PC-3 (cell line): Measurements from ENCODE around the gene KLF11. TPM values are rescaled to one million over a fixed set of nuclear protein-coding genes. Genes with fewer than 3 reads are reported as not detected.

Source experiments
- ATAC-seq: fragments of 200-7000 bp; cut with Tn5 transposase; 2 replicates; pipeline ENCODE4 v1.9.1; 2020; ENCODE audit warnings: mild to moderate bottlenecking, moderate library complexity
- BruUV-seq: library from RNA; stranded (reverse); fragments of 400-500 nt; replicated peaks from 2 replicates; lab custom pipeline; 2021; lab: Mats Ljungman, UMichigan
- CTCF ChIA-PET: fragments of 300-600 bp; sonication (Branson Sonifier 250); formaldehyde crosslinking; loops from one replicate; lab custom pipeline; 2022; ENCODE audit warnings: antibody characterized with exemption; lab: Charles Lee
- POLR2A ChIA-PET: fragments of 300-600 bp; sonication (Branson Sonifier 250); formaldehyde crosslinking; loops from one replicate; lab custom pipeline; 2022; ENCODE audit warnings: antibody characterized with exemption; ENCODE audit not compliant: unreplicated experiment; lab: Charles Lee
- DNase-seq: peaks from one replicate; pipeline ENCODE4 v3.0.0-alpha.2; 2015
- H2AFZ ChIP-seq: fragments of 300-600 bp; sonication (generic); 2 replicates; pipeline ENCODE4 v1.6.0; 2016; ENCODE audit warnings: antibody characterized with exemption, low read length
- H3F3A ChIP-seq: fragments of 300-600 bp; sonication (generic); one replicate; pipeline ENCODE4 v1.6.0; 2017; ENCODE audit warnings: antibody characterized with exemption, low read length, control low read depth, mild to moderate bottlenecking; ENCODE audit not compliant: unreplicated experiment
- H3K27ac ChIP-seq: fragments of 300-600 bp; sonication (generic); 2 replicates; pipeline ENCODE4 v1.5.1; 2016; ENCODE audit warnings: mild to moderate bottlenecking, low read length
- H3K27me3 ChIP-seq: fragments of 300-600 bp; sonication (generic); 2 replicates; pipeline ENCODE4 v1.6.1; 2016; ENCODE audit warnings: low read length, mixed read lengths
- H3K36me3 ChIP-seq: fragments of 300-600 bp; sonication (generic); 2 replicates; pipeline ENCODE4 v1.6.1; 2016; ENCODE audit warnings: low read depth, mixed run types, low read length, mixed read lengths
- H3K4me1 ChIP-seq: fragments of 300-600 bp; sonication (generic); 2 replicates; pipeline ENCODE4 v1.5.1; 2016; ENCODE audit warnings: low read length; ENCODE audit not compliant: insufficient read depth
- H3K4me2 ChIP-seq: fragments of 300-600 bp; sonication (generic); 2 replicates; pipeline ENCODE4 v1.6.0; 2016; ENCODE audit warnings: low read length
- H3K4me3 ChIP-seq: fragments of 300-600 bp; sonication (generic); 2 replicates; pipeline ENCODE4 v1.5.1; 2016; ENCODE audit warnings: mild to moderate bottlenecking, low read length, mixed read lengths
- H3K79me2 ChIP-seq: fragments of 300-600 bp; sonication (generic); 2 replicates; pipeline ENCODE4 v1.6.1; 2017; ENCODE audit warnings: low read length, mixed read lengths
- H3K9ac ChIP-seq: fragments of 300-600 bp; sonication (generic); 2 replicates; pipeline ENCODE4 v1.6.0; 2016; ENCODE audit warnings: mild to moderate bottlenecking, low read length
- H3K9me2 ChIP-seq: fragments of 300-600 bp; sonication (generic); replicated peaks from 2 replicates; pipeline ENCODE4 v1.6.1; 2016; ENCODE audit warnings: mixed run types, low read length, mixed read lengths
- H3K9me3 ChIP-seq: fragments of 300-600 bp; sonication (generic); 2 replicates; pipeline ENCODE4 v1.6.1; 2016; ENCODE audit warnings: low read length, mixed read lengths
- H4K20me1 ChIP-seq: fragments of 300-600 bp; sonication (generic); 2 replicates; pipeline ENCODE4 v1.6.1; 2016; ENCODE audit warnings: low read length, mixed read lengths
- CTCF ChIP-seq: fragments of 300-600 bp; sonication (generic); conservative IDR thresholded peaks from 2 replicates; pipeline ENCODE4 v1.5.1; 2017; ENCODE audit warnings: antibody characterized with exemption, low read depth, mild to moderate bottlenecking, low read length
- EZH2 ChIP-seq: fragments of 300-600 bp; sonication (generic); IDR thresholded peaks from one replicate; pipeline ENCODE4 v1.6.1; 2017; ENCODE audit warnings: antibody characterized with exemption, mild to moderate bottlenecking, low read length; ENCODE audit not compliant: unreplicated experiment
- EZH2phosphoT487 ChIP-seq: fragments of 300-600 bp; sonication (generic); IDR thresholded peaks from 2 replicates; pipeline ENCODE4 v1.6.1; 2018; ENCODE audit warnings: mild to moderate bottlenecking, antibody characterized with exemption, low read length, borderline replicate concordance
- intact Hi-C: fragments of 100-400 bp; cut with micrococcal nuclease; formaldehyde crosslinking; loops from 2 replicates; pipeline ENCODE4 v1.9.0; 2023
- total RNA-seq: library from RNA; depleted of rRNA; stranded (reverse); fragments of >200 nt; gene quantifications from 2 replicates; pipeline ENCODE4 v1.2.3, GENCODE V29; 2014

The KLF11 gene
- total RNA-seq, 1 experiment from 2014 or later = 13.4 TPM

DNA sequence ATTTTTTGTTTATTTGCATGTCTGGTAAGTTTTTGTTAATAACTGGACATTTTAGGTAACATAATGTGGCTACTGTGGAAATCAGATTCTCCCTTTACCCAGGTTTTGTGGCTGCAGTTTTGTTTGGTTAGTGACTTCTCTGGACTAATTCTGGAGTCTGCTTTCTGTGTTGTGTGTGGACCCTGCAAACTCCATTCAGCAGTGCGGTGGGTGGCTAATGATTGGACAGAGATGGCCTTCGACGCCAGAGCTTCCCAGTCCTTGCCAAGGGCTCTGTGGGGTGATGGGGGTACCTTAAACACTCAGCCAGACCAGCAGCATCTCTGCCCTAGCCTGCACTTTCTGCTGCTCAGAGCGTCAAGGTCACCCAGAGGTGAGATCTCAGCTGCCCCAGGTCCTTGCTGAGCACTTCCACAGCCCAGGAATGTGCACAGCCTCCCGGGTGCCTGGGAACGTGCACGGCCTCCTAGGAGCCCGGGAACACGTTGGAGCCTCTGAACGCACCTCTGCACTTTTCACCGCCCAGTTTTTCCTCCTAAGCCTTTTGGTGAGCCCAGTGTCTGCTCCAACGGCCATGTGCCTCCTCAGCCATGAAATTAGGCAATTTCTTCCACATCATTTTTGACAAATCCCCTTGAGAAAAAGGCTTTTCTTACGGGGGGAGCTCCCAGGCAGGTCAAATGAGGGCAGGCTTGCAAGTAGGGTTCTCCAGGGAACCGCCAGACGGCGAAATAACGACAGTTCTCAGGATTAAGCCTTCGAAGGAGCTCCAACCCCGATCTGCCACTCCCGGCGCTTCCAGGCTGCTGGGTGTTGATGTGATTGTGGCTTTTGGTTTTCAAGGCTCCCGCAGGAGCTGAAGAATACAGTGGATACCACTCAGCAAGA is 35.2 kb upstream of the KLF11 start:
- intact Hi-C loops = no loop called here
- BruUV-seq = no TSS peak
- no peak overlapping the region for H2AFZ ChIP-seq
- no peaks in the 10 kb centered on the region for H3K79me2 ChIP-seq
- H3K9me2 ChIP-seq = no peaks in the 10 kb centered on the region
- H3K4me3 ChIP-seq = no peak overlapping the region
- no peaks in the 10 kb centered on the region for H3K9me3 ChIP-seq
- no peak for TF ChIP-seq EZH2phosphoT487
- no peak for TF ChIP-seq EZH2
- TF ChIP-seq CTCF = no peak
- no peak for DNase-seq
- H3K4me2 ChIP-seq = no peak overlapping the region
- no peaks in the 10 kb centered on the region for H3K36me3 ChIP-seq
- no peaks in the 10 kb centered on the region for H3F3A ChIP-seq
- H3K27me3 ChIP-seq = no peaks in the 10 kb centered on the region
- no peaks in the 10 kb centered on the region for H4K20me1 ChIP-seq
- no peak overlapping the region for H3K27ac ChIP-seq
- ChIA-PET POLR2A (interaction anchor here (0.6 kb wide), 1 partner anchor 1060 kb away, joined by 3 read pairs; no protein-coding TSS in a partner anchor), CTCF (interaction anchor here (0.6 kb wide), 1 partner anchor 40 kb away, joined by 5 read pairs; no protein-coding TSS in a partner anchor)
- no peak overlapping the region for H3K9ac ChIP-seq
- no peak for ATAC-seq
- peaks cover 9% of the 10 kb centered on the region; the same call in 1 of the 2 replicates for H3K4me1 ChIP-seq

DNA sequence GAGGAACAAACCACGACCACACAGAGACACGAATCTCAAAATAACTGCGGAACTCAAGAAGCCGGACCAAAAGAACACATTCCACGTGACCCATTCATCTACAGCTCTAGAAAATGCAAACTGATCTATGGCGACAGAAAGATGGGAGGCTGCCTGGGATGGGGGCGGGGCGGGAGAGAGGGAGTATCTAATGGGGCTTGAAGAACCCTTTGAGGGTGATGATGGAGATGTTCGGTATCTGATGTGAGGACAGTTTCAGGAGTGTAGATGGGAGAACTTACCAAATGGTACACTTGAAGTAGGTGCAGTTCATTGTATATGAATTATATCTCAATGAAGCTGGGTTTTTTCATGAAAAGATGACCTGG is 34.6 kb upstream of the KLF11 start:
- BruUV-seq = no TSS peak
- DNase-seq (no peak), ATAC-seq (no peak)
- Histone ChIP-seq H3K9ac (no peak overlapping the region), H3K4me3 (no peak overlapping the region), H3K4me2 (no peak overlapping the region), H3K9me2 (no peaks in the 10 kb centered on the region), H2AFZ (no peak overlapping the region), H3K36me3 (no peaks in the 10 kb centered on the region), H3K4me1 (peaks cover 9% of the 10 kb centered on the region; the same call in 1 of the 2 replicates), H3K9me3 (no peaks in the 10 kb centered on the region), H4K20me1 (no peaks in the 10 kb centered on the region), H3F3A (no peaks in the 10 kb centered on the region), H3K79me2 (no peaks in the 10 kb centered on the region), H3K27ac (no peak overlapping the region), H3K27me3 (no peaks in the 10 kb centered on the region)
- POLR2A ChIA-PET = interaction anchor here (0.6 kb wide), 1 partner anchor 1059 kb away, joined by 3 read pairs; no protein-coding TSS in a partner anchor
- CTCF ChIA-PET = interaction anchor here (0.6 kb wide), 1 partner anchor 39 kb away, joined by 5 read pairs; no protein-coding TSS in a partner anchor
- intact Hi-C loops = no loop called here
- TF ChIP-seq EZH2 = no peak
- no peak for TF ChIP-seq EZH2phosphoT487
- no peak for TF ChIP-seq CTCF
